ENCODE data around the gene CCDC126. TPM values are rescaled to one million over a fixed set of nuclear protein-coding genes. Genes with fewer than 3 reads are reported as not detected.
"Not testable (repeated sequence)": the region's sequence is repeated elsewhere in the genome, so short reads cannot be mapped to it uniquely, and the experiment has no call there.

CCDC126 gene
- total RNA-seq, 1 donor from 2014 or later: 9.5 TPM

DNA sequence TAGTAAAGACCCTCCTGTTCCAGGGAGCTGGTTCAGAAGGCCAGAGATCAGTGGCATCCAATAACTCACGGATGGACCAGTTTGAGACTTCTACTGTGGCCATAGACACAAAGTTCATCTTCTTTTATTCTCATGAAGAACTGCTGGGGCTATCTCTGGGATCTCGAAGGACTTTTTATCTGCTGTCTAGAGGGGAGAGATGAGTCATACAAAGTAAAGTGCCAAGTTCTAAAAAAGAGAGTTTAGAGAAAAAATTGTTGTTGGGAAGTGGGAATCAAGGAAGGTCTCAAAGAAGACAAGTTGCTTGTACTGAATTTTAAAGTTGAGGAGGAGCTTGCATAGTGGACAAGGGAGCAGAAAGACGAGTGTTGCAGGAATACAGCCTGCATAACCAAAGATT is 74.9 kb downstream of the CCDC126 start:
- Mint-ChIP-seq H3K36me3 (ENCODE audit: low read depth) (no peaks in the 10 kb centered on the region), H3K27me3 (ENCODE audit: low read depth) (no peaks in the 10 kb centered on the region), H3K27ac (ENCODE audit: unreplicated experiment) (no peak overlapping the region), H3K9me3 (peaks cover 4% of the 10 kb centered on the region), H3K4me3 (no peak overlapping the region), H3K4me1 (no peaks in the 10 kb centered on the region)
- TF ChIP-seq, protein P1, sequence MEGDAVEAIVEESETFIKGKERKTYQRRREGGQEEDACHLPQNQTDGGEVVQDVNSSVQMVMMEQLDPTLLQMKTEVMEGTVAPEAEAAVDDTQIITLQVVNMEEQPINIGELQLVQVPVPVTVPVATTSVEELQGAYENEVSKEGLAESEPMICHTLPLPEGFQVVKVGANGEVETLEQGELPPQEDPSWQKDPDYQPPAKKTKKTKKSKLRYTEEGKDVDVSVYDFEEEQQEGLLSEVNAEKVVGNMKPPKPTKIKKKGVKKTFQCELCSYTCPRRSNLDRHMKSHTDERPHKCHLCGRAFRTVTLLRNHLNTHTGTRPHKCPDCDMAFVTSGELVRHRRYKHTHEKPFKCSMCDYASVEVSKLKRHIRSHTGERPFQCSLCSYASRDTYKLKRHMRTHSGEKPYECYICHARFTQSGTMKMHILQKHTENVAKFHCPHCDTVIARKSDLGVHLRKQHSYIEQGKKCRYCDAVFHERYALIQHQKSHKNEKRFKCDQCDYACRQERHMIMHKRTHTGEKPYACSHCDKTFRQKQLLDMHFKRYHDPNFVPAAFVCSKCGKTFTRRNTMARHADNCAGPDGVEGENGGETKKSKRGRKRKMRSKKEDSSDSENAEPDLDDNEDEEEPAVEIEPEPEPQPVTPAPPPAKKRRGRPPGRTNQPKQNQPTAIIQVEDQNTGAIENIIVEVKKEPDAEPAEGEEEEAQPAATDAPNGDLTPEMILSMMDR (conservative IDR thresholded peaks at IDR 0.05): no peak
- DNase-seq (ENCODE audit: low read depth, low spot score): no peak

GRCh38 chr7:23679898-23680413 is 82.8 kb downstream of the CCDC126 start, which contains the start of gene FAM221A:
FAM221A (plus strand) TSS chr7:23680199; CDS start chr7:23680219, 20 bp downstream.
- H3K4me1 Mint-ChIP-seq: peaks cover 10% of the 10 kb centered on the region
- TF ChIP-seq, protein P1 (conservative IDR thresholded peaks at IDR 0.05): peak; percentile 74
- peak within 1 kb of the TSS; percentile 89 for H3K4me3 Mint-ChIP-seq
- peak; percentile 65 for DNase-seq (ENCODE audit: low read depth, low spot score)
- H3K27me3 Mint-ChIP-seq (ENCODE audit: low read depth): no peaks in the 10 kb centered on the region
- peak within 1 kb of the TSS; percentile 83 for H3K27ac Mint-ChIP-seq (ENCODE audit: unreplicated experiment)
- H3K36me3 Mint-ChIP-seq (ENCODE audit: low read depth): no peaks in the 10 kb centered on the region
- H3K9me3 Mint-ChIP-seq: peaks cover 1% of the 10 kb centered on the region

DNA sequence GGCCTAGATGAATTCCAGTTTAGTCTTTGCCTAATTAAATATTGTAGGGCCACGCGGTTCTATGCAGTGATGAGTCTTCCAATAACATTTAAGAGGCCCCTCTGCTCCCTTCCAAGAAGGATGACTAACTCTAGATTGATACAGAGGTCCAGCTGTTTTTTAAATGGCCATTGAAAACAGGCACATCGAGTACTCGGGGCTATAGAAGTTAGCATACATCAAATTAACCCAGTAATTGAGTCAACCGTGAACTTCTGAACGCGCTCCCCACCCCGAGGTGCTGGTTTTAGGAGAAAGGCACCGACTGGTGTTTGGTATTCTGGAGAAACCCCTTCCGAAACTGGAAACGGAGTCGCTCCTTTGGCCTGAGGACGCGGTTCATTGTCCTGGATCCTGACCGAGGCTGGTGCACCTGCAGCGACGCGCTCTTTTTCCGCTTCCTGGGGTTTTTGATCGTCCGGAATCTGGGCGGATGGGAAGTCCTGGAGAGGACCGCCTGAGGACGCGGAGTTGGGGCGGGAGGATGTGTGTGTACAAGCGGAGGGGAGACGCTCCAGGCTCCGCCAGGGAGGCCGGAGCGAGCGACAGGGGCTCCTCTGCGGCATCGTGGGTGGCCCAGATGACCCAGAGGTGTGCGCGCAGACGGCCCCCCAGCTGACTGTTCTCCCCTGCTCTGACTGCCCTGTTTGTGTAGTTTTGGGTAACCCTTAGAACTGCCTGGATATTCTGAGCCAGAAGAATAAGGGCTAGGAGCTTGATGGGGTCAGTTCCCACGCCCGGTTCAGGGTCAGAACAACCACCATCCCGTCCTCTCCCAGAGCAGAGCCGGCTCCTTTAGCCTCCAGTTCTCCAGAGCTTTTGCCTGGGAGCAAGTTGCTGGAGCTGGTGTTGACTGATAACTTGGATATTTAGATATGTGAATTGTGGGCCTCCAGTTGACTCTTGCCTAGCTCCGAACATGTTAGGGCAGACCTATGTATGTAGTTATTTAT is 83.5 kb downstream of the CCDC126 start:
- H3K4me3 Mint-ChIP-seq: peak overlapping the region; percentile 89
- no peaks in the 10 kb centered on the region for H3K36me3 Mint-ChIP-seq (ENCODE audit: low read depth)
- peak; percentile 53 for DNase-seq (ENCODE audit: low read depth, low spot score)
- H3K27ac Mint-ChIP-seq (ENCODE audit: unreplicated experiment): peak overlapping the region; percentile 83
- TF ChIP-seq, protein P1 (conservative IDR thresholded peaks at IDR 0.05): no peak
- H3K4me1 Mint-ChIP-seq: peaks cover 10% of the 10 kb centered on the region
- H3K27me3 Mint-ChIP-seq (ENCODE audit: low read depth): no peaks in the 10 kb centered on the region
- no peaks in the 10 kb centered on the region for H3K9me3 Mint-ChIP-seq

DNA sequence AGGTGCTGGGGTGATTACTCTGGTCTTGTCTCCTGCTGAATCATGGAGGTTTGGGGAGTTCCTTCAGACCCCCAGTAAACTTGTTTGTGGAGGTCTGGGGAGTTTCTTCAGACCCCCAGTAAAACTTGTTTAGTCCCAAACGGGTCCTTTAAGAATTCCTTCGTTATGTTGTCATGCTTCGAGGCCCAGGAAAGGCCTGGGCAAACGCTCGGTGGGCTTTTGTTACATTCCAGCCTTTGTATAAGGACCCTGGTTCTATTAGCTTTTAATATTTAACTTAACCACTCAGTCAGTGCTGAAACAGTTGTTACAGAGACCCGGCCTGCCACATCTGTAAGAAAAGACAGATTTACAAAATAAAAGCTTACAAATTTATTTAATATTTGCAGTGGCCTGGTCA is 86.9 kb downstream of the CCDC126 start:
- not testable (repeated sequence) for H3K27ac Mint-ChIP-seq (ENCODE audit: unreplicated experiment); H3K9me3 Mint-ChIP-seq; H3K27me3 Mint-ChIP-seq (ENCODE audit: low read depth); DNase-seq (ENCODE audit: low read depth, low spot score); H3K36me3 Mint-ChIP-seq (ENCODE audit: low read depth)
- Mint-ChIP-seq H3K4me3 (peak overlapping the region; percentile 70), H3K4me1 (peaks cover 10% of the 10 kb centered on the region)

DNA sequence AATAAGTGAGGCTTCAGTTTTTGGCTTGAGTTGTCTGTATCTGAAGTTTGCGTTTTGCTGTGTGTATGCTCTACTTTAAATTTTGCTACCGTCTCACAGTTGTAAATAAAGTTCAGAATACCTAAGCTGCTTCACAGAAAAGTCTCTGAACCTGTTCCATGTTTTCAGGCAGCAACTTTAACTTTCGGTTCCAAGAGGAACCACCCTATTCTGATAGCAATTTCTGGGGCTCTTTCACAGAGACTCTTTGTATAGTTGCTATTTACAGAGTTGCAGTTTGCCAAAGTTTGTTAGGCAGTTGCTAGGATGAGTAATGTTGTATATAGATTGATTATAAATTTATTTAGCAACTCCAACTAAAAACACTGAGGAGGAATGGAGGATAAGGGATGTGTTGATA is 88.5 kb downstream of the CCDC126 start:
- H3K27me3 Mint-ChIP-seq (ENCODE audit: low read depth): no peaks in the 10 kb centered on the region
- H3K36me3 Mint-ChIP-seq (ENCODE audit: low read depth): no peaks in the 10 kb centered on the region
- H3K4me3 Mint-ChIP-seq: no peak overlapping the region
- DNase-seq (ENCODE audit: low read depth, low spot score): no peak
- H3K27ac Mint-ChIP-seq (ENCODE audit: unreplicated experiment): no peak overlapping the region
- H3K4me1 Mint-ChIP-seq: peaks cover 10% of the 10 kb centered on the region
- TF ChIP-seq, protein P1 (conservative IDR thresholded peaks at IDR 0.05): no peak
- H3K9me3 Mint-ChIP-seq: no peaks in the 10 kb centered on the region

- Mint-ChIP-seq H3K4me3 (no peak overlapping the region), H3K9me3 (no peaks in the 10 kb centered on the region), H3K36me3 (ENCODE audit: low read depth) (peaks cover 2% of the 10 kb centered on the region), H3K27ac (ENCODE audit: unreplicated experiment) (no peak overlapping the region), H3K27me3 (ENCODE audit: low read depth) (no peaks in the 10 kb centered on the region), H3K4me1 (peaks cover 7% of the 10 kb centered on the region)
- TF ChIP-seq, protein P1 (conservative IDR thresholded peaks at IDR 0.05): no peak
- no peak for DNase-seq (ENCODE audit: low read depth, low spot score)
These were observed 89.8 kb downstream of the CCDC126 start for GRCh38 chr7:23687011-23687410.

All from neural crest cell (in vitro differentiated cells).